CD4-positive, alpha-beta T cell treated with Interleukin-6 for 4 hours (primary cell): ENCODE data around the gene CYTH4.
"Not testable (repeated sequence)": the region's sequence is repeated elsewhere in the genome, so short reads cannot be mapped to it uniquely, and the experiment has no call there.

Experiments
- DNase-seq: peaks from one replicate; pipeline ENCODE4 v3.0.0-alpha.2; 2020; ENCODE audit warnings: mixed read lengths

The CYTH4 gene, protein sequence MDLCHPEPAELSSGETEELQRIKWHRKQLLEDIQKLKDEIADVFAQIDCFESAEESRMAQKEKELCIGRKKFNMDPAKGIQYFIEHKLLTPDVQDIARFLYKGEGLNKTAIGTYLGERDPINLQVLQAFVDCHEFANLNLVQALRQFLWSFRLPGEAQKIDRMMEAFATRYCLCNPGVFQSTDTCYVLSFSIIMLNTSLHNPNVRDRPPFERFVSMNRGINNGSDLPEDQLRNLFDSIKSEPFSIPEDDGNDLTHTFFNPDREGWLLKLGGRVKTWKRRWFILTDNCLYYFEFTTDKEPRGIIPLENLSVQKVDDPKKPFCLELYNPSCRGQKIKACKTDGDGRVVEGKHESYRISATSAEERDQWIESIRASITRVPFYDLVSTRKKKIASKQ

DNA sequence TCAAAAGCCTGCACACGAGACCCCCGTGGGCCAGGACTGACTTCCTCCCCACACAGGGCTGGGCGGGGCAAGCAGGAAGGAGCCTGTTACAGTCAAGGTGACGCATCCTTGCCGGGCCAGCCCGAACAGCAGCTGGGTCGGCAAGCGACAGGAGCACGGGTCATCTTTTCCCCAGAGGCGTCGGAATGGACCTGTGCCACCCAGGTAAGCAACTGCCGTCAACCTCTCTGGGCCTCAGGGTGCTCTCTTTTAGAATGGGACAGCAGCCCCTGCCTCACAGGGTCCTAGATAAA, at the start of gene CYTH4:
TSS of gene CYTH4 (plus strand) at position 124 of the 293 bp plus-strand sequence. CDS start at position 186, 62 bp downstream.
- peak; percentile 87 for DNase-seq

DNA sequence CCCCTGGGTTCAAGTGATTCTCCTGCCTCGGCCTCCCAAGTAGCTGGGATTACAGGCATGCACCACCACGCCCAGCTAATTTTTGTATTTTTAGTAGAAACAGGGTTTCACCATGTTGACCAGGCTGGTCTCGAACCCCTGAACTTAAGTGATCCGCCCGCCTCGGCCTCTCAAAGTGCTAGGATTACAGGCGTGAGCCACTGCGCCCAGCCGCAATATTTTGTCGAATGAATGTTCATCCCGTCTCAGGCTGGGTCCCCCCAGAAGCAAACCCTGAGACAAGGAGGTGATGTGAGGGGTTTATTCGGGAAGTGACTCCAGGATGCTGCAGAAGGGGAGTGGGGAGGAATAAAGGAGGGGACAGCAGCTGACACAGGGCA, 48.9 kb upstream of the CYTH4 start:
- DNase-seq, result not testable (repeated sequence)

DNA sequence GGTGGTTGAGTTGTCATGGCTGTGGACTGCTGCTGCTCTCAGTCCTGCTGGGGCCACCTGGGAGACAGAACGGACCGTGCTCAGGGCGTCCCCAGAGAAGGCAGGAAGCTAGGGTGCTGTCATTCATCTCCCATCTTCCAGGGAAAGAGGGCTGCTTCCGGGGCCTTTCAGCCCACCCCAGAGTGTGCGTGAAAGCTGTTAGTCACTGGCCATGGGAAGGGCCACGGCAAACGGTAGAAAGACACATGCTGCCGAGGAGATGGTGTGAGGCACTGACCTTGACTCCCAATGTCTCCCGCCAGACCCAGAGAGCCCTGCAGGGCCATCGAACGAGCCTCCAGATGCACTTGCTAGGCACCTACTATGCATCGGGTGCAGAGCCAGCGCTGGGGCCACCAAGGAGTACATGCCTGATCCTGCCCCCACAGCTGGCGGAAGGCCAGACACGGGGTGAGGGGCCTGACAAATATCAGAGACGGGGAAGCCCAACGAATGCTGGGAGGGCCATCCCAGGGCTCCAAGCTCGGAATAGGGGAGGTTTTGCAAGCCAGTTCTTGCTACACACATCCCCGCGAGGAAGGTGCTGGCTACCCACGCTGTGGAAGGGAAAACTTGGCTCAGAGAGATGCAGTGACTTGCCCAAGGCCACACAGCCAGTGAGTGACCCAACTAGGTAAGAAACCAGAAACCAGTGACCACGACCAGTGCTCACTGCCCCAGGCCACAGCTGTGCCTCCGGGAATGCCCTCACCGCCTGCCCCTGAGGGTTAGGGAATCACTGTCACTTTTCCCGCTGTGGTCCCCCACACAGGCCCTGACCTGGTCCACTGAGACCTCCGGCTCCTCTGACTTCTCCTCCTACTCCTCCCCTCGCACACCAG, 48.3 kb upstream of the CYTH4 start:
- DNase-seq, result no peak

DNA sequence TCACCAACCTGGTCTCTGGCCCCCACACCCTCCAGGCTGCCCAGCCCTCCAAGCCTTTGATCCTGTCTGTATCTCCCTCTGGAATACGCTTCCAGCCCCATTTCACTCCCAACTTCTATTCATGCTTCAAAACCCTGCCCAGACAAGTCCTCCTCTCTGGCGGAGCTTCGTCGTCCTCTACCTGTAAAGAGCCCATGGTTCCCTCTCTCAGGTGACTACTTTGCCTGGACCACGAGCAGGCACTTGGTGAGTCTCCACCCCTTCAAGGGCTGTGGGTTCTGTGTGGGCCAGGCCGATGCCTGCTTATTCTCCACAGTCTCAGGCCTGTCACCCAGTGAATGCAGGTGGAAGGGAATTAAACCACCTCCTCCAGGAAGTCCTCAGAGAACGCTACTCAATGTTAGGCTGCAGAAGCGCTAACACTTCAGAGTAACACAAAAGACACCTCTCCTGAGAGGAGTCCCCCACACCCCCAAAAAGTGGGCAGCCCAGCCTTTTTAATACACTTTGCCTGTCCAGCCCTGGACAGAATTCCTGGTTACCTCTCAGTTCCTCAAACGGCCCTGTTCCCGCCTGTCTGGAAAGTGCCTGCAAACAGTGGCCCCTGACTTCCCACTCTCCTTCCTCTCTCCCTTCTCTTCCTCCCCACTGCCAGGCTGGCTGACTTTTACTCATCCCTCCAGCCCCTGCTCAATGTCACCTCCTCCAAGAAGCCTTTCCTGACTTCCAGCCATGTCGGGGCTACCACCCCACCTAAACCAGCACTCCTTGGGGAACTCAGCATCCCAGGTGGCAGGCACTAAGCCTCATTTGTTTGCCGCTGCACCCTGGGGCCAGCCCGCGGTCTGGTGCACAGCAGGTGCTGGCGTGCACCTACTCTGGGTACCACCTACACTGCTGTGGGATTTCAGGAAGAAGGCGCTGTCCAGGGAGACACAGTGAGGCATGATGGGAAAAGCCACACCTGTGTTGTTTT, 47.3 kb upstream of the CYTH4 start:
- no peak for DNase-seq

DNA sequence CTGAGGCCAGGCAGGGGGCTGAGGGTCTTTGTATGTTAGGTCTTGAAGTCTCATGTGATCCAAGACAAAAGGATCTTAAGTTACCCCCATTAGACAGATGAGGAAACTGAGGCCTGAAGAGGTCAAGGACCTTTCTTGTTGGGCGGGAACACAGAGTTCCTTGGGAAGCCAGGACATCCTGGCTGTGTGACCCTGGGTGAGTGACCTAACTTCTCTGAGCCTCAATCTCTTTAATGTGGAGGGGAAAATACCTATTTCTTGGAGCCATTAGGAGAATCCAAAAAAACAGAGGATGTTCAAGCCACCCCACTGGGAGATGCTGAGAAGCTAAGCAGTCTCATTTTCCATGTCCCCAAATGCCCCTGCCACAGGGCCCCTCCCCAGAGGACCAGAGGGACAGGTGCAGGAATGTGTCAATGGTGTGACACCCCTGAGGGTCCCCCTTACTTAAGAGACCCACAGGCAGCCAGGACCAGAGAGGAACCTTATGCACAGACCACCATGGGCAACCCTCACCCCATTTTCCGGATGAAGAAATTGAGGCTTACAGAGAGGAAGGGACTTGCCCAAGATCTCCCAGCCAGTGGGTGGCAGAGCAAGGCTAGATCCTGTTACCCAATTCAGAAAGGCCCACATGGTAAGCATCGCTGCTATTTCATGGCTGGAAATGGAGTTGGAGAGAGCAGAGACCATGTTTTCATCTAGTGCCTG, 46.3 kb upstream of the CYTH4 start:
- DNase-seq, result peak; percentile 11

DNA sequence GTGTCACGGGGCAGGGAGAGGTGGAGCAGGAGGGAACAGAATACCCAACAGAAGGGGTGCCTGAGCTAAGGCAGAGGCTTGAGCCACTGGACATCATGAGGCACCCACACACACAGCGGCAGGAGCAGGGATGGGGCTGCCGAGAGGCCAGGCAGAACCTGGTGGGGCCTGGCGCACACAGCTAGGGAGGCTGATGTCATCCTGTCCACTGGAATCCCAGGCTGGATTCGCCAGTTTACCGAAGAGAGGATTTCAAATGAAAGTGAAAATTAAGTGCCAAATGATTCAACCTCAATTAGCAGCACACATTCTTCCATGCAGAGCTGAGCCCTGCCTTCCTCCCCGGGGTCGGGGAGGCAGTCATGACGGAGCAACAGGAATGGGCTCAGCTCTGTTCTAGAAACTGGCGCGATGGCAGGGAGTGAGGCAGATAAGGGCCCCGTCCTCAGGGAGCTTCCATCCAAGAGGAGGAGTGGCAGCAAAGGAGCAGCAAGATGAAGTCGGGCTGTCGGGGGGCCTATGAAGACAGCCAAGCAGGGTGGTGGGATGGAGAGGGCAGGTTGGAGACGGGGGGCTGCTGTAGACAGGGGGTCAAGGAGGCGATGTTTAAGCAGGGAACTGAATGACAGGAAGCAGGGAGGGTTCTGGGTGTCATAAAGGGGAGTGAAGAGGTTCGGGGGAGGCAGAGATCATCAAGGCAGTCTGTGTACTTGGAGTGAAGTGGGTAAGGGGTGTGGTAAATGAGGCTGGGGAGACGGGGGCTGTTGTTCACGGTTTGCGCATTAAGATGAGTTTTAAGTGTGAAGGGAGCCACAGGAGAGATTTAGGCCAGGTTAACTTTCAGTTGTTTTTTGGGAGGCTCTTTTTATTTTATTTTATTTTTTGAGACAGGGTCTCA, 44.7 kb upstream of the CYTH4 start:
- peak; percentile 37 for DNase-seq

DNA sequence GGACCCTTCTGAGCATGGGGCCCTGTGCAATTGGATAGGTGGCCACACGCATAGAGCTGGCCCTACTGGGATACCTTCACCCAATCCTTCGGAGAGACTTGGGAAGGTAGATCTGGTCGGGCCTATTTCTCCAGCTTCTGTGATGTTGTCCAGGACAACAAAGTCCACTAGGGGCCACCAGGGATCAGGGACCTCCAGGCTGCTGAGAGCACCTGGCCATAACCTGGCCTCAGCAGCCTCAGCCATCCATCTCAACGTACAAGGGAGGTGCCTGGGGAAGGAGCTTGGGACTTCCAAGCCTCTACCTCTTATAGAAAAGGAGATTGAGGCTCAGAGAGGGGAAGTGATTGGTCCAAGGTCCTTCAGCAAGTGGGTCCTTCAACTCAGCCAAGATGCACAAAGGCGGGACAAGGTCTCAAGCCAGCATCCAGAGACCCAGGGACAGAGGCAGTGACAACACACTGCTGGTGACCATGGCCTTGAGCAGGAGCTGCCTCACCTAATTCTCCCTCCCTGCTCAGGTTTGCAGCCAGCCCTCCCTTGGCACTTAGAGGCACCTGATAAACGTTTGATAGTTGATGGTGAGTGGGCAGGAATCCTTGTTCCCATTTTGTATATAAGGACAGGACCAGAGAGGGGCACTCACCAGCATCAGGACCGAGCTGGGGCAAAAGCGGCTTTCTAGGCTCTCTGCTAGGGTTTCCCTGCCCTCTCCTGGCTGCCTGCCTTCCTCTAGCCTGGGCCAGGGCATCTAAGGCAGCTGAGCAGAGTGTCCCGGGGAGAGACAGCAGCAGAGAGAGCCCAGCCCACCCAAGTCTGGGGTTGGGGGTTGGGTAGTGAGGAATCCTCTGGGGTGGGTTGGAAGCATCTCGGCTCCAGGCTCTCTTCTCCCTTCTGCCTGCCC, 42.7 kb upstream of the CYTH4 start:
- DNase-seq, result no peak

DNA sequence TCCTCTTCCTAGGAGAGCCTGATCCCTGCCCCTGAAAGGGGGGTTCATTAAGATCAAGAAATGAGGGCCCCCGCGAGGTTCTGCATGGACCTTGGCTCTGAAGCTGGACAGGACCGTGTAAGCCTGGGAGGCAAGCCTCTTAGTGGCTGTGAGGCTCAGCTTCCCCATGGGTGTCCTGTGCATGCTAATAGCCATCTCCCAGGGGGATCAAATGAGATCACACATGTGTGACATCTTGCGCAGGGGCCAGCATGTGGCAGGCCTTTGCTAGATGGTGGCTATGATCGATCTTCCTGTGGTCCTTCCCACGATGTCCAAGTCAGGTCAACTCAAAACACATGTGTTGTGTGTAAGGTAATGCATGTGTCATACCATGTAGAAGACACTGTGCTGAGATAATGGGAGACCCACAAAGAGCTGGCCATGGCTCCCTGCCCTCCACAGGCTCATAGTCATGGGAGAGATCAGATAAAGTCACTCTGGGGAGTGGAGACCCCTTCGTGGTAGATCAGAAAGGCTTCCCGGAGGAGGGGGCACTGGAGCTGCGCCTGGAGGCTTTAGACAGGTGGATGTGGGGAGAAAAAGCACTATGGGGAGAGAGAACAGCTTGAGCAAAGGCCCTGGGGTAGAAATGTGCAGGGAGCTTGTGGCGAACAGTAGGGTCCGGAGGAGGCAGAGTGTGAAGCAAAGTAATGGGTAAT, 41.9 kb upstream of the CYTH4 start:
- no peak for DNase-seq

DNA sequence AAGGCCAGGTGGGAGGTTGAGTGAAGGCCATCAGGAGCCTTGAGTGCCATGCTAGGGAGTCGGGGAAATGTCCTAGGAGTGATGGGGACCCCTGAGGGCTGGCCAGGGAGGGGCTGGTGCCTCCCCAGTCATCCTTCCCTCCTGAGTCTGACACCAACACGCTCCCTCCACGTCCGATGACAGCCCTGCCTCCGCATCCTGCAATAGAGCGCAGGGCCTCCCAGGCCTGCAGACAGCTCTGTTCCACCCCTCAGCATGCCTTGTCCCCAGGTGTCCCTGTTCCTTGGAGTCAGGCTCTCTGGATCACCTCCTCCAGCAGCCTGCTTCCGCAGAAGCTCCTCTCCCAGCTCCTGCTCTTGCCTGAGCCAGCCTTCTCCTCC, 41.4 kb upstream of the CYTH4 start:
- DNase-seq, result peak; percentile 39

DNA sequence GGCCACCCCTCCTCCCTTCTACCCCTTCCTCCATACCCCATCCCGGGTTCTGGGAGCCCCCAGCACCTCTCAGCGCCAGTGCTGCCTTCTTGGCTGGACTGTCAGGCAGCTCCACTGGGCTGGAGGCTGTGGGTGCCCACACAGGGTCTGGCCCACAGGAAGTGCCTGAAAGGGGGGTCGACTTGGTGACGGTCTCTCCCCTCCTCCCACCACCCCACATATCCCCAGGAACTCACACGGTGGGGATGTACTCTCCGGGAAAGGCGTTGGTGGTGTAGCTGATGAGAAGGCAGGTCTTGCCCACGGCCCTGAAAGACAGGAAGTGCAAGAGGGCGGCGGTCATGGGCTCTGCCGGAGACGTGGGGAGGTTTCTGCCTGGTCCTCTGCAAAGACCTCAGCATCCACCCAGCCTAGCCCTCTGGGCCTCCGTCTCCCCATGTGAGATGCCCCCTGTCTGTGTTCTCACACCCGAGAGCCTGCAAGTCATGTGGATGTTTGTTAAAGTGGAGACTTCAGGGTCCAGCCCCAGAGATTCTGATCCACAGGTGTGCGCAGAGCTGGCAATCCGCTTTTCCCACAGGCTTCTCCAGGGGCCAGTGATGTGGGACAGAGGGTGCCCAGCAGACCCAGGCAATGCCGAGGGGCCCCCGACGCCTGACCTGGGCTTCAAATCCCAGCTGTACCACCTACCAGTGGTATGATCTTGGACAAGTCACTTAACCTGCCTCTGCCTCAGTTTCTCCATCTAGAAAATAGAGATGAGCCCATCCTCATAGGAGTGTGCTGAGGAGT, 40.8 kb upstream of the CYTH4 start:
- DNase-seq, result peak; percentile 68

DNA sequence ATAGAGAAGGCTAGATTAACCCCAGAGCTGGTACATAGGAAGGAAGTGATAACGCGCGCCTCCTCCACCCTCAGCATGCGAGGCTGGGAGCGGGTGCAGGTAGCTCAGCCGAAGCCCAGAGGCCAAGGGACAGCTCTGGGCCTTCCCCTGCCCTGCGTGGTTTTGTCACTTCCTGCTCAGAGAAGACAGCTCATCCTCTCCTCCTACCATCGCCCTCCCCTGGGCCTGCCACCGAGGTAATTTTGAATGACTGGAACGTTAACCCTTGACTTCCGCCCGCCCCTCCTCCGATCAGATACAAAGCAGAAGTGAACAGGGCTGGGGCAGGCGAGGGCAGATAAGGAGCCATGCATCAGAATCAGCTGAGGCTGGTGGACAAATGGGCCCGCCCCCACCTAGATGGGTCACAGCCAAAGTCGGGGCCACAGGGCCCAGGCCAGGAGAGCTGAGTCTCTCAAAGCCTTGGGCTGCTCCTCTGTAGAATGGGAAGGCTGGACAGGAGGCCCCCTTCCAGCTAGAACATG, 39.9 kb upstream of the CYTH4 start:
- DNase-seq, result peak; percentile 93

DNA sequence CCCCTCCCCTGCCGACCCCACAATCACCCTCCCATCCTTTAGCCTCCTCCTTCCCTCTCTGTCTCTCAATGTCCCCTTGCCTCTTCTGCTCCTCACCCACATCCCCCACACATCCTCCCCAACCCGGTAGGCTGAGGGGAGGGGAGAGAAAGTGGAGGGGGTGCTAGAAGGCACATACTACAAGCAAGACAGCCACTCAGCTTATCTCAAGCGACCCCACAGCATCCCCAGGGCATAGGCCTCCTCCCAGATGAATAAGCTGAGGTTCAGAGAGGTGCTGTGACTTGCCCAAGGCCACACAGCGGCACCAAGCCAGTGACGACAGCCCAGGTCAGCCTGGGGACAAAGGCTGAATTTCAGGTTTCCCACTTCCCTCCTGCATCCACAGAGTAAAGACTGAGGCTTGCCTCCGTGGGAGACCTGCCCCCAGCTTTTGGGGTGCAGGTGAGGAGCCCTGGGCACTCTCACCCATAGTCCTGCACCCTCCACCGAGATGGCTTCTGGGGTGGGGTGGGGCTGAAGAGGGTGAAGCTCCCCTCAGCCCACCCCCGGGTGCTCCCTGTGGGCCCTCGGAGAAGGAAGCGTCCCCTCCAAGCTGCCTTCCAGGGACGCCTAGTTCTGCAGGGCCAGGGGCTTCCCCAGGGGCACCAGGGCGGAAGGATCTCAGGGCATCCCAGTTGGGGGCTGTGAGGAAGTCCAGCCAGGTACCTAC, 38.8 kb upstream of the CYTH4 start:
- peak; percentile 59 for DNase-seq

DNA sequence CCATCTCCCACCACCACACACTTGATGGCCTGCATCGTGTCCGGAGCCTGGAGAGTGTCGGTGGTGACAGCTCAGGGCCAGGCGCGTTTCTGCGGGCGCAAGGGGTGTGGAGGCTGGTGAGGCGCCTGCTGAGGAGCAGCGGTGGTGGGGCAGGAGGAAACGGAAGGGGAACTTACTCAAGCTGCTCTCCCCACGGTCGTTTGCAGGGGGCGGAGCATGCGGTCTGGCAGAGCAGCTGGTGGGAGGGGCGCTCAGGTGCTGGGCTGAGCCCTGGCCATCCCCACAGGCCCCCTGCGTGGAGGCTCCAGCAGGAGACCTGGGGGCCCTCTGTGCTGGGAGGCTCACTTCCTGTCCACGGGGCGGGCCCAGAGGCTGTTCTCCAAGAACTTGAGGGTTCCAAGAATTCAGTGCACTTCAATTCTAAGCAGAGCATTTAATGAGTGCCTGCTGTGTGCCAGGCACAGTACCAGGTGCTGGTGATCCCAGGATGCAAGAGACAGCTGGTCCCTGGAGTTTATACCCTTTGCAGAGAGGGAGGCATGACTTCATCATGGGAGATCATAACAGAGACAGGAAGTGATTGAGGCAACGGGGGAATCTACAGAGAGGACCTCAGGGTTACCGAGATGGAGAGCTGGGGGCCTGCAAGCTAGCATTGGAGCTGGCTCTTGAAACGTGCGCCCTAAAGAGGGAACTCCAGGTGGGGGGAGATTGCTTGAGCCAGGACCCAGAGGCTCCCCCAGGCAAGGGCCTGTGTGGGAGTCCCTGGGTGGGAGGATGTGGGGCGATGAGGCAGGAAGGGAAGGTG, 38.0 kb upstream of the CYTH4 start, which contains the start of gene RAC2:
TSS of gene RAC2 (minus strand) at position 156 of the 808 bp plus-strand sequence. CDS start at position 35, 121 bp downstream.
- DNase-seq, result peak; percentile 96

DNA sequence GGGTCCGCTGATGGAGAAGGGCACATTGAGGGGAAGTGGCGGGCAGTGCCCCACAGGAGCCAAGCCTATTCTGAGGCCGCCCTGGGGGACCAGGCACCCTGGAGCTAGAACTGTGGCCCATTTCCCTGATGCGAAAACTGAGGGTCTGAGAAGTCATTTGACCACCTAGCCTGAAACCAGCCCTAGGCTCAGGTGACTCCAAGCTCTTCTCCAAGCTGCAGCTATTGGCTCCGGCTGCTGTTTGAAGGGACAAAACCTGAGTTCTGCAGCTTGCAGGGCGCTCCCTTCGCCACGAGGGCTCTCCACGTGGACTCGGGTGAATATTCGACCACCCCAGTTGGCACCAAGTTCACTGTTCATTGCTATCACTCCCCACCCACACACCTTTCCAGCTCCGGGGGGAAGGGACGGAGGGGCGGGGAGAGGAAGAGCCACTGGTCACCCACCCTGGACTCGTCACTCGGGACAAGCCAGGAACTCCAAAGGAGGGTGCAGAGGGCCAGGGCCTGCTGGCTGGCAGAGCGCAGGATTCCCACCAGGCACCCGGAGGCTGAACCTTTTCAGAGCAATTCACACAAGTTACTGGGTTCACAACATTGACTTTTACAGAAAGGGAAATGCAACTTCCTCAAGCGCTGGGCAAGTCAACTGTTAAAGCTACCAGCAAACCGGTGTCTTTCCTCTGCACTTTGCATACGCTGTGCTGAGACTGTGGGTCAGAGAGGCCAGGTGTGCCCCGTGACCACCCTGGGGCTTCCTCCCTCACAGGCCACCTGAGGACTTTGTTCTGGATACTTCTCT, 37.2 kb upstream of the CYTH4 start:
- DNase-seq, result no peak

DNA sequence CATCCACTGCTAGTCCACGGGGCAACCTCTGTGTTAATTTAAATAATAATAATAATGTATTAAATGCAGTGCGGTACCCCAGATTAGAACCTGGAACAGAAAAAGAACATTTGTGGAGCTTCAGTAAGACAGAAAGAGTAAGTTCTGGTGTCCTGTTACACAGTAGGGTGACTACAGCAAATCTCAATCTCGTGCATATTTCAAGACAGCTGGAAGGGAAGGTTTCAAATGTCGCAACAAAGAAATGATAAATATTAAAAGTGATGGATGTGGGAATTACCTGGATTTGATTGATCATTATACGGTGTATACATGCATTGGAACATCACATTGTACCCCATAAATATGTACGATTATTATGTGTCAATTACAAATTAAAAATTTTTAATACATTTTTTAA, 36.6 kb upstream of the CYTH4 start:
- DNase-seq, result no peak

DNA sequence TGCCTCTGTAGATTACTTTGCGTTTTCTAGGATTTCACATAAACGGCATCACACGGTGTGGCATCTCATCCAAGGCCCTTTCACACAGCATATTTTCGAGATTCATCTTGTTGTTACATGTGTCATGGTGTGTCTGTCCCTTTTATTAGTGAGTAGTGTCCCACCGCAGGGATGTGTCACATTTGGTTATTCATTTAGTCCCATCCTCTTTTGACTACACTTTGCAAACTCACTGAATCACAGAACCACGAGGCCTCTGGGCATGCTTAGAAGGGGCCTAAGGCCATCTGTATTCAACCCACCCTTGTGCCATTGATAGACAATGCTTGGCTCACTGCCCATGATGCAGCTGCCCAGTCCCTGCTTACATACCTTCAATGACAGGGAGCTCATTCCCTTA, 34.1 kb upstream of the CYTH4 start:
- DNase-seq, result no peak
